Activated naive CD8-positive, alpha-beta T cell treated with anti-CD3 and anti-CD28 coated beads, Interleukin-2, amount 50 U/mL, for 24 hours (primary cell): ENCODE measurements around the gene TNFSF15.
A peak's percentile ranks its signal among the peaks of the same experiment; 100 is the strongest.
"Not testable (repeated sequence)": the region's sequence is repeated elsewhere in the genome, so short reads cannot be mapped to it uniquely, and the experiment has no call there.

ENCODE experiments used
- ATAC-seq: fragments of 150-1000 bp; cut with Tn5 transposase; one replicate; pipeline ENCODE4 v1.10.0; 2021
- DNase-seq: peaks from one replicate; pipeline ENCODE4 v3.0.0; 2021
- H3K27ac Mint-ChIP-seq: one replicate; pipeline ENCODE4 v1.8.0; 2021; ENCODE audit warnings: mild to moderate bottlenecking, mixed read lengths
- H3K27me3 Mint-ChIP-seq: one replicate; pipeline ENCODE4 v1.8.0; 2021; ENCODE audit warnings: mixed read lengths
- H3K36me3 Mint-ChIP-seq: one replicate; pipeline ENCODE4 v1.8.0; 2021; ENCODE audit warnings: low read depth, mixed read lengths
- H3K4me1 Mint-ChIP-seq: one replicate; pipeline ENCODE4 v1.8.0; 2021; ENCODE audit warnings: mixed read lengths
- H3K4me3 Mint-ChIP-seq: one replicate; pipeline ENCODE4 v1.8.0; 2021; ENCODE audit warnings: mild to moderate bottlenecking, moderate library complexity, mixed read lengths
- H3K9me3 Mint-ChIP-seq: one replicate; pipeline ENCODE4 v1.8.0; 2021; ENCODE audit warnings: mixed read lengths

Gene TNFSF15

GRCh38 chr9:114763220-114763619, 42.6 kb downstream of the TNFSF15 start:
- H3K36me3 Mint-ChIP-seq, result peaks cover 2% of the 10 kb centered on the region
- DNase-seq (no peak), ATAC-seq (no peak)
- no peaks in the 10 kb centered on the region for H3K27me3 Mint-ChIP-seq
- H3K4me1 Mint-ChIP-seq, result no peaks in the 10 kb centered on the region
- H3K4me3 Mint-ChIP-seq, result no peak overlapping the region
- no peak overlapping the region for H3K27ac Mint-ChIP-seq
- H3K9me3 Mint-ChIP-seq, result peaks cover 8% of the 10 kb centered on the region

- Mint-ChIP-seq H3K9me3 (peaks cover 8% of the 10 kb centered on the region), H3K4me1 (peaks cover 2% of the 10 kb centered on the region), H3K4me3 (no peak overlapping the region), H3K36me3 (peaks cover 2% of the 10 kb centered on the region), H3K27ac (no peak overlapping the region), H3K27me3 (no peaks in the 10 kb centered on the region)
- DNase-seq, result no peak
- no peak for ATAC-seq
These were observed 44.3 kb downstream of the TNFSF15 start for GRCh38 chr9:114761523-114761922.

GRCh38 chr9:114759512-114760341, 46.1 kb downstream of the TNFSF15 start:
- Mint-ChIP-seq H3K9me3 (peaks cover 8% of the 10 kb centered on the region), H3K27ac (no peak overlapping the region), H3K4me1 (peaks cover 19% of the 10 kb centered on the region), H3K36me3 (peaks cover 2% of the 10 kb centered on the region), H3K4me3 (no peak overlapping the region), H3K27me3 (no peaks in the 10 kb centered on the region)
- DNase-seq (no peak), ATAC-seq (no peak)

- no peak for ATAC-seq
- Mint-ChIP-seq H3K36me3 (peaks cover 2% of the 10 kb centered on the region), H3K27me3 (no peaks in the 10 kb centered on the region), H3K4me3 (no peak overlapping the region), H3K27ac (no peak overlapping the region), H3K4me1 (peaks cover 27% of the 10 kb centered on the region), H3K9me3 (peaks cover 8% of the 10 kb centered on the region)
- DNase-seq, result no peak
These were observed 47.9 kb downstream of the TNFSF15 start for GRCh38 chr9:114757984-114758383.

- no peak overlapping the region for H3K4me3 Mint-ChIP-seq
- no peak overlapping the region for H3K27ac Mint-ChIP-seq
- H3K27me3 Mint-ChIP-seq, result no peaks in the 10 kb centered on the region
These were observed 48.4 kb downstream of the TNFSF15 start for GRCh38 chr9:114757395-114757794.

GRCh38 chr9:114756920-114757319, 48.9 kb downstream of the TNFSF15 start:
- peaks cover 8% of the 10 kb centered on the region for H3K9me3 Mint-ChIP-seq
- peaks cover 2% of the 10 kb centered on the region for H3K36me3 Mint-ChIP-seq
- no peaks in the 10 kb centered on the region for H3K27me3 Mint-ChIP-seq
- no peak overlapping the region for H3K4me3 Mint-ChIP-seq
- H3K27ac Mint-ChIP-seq, result no peak overlapping the region
- DNase-seq, result no peak
- peaks cover 27% of the 10 kb centered on the region for H3K4me1 Mint-ChIP-seq
- peak; percentile 10 for ATAC-seq

More at GRCh38 chr9:114757395-114757794, 48.4 kb downstream of the TNFSF15 start:
- Mint-ChIP-seq H3K36me3 (peaks cover 2% of the 10 kb centered on the region), H3K4me1 (peaks cover 27% of the 10 kb centered on the region), H3K9me3 (peaks cover 8% of the 10 kb centered on the region)
- DNase-seq, result no peak
- ATAC-seq, result no peak

GRCh38 chr9:114754581-114754980, 51.3 kb downstream of the TNFSF15 start:
- H3K9me3 Mint-ChIP-seq, result peaks cover 13% of the 10 kb centered on the region
- H3K4me1 Mint-ChIP-seq, result peaks cover 30% of the 10 kb centered on the region
- H3K4me3 Mint-ChIP-seq, result no peak overlapping the region
- ATAC-seq (peak; percentile 49), DNase-seq (no peak)
- H3K36me3 Mint-ChIP-seq, result peaks cover 2% of the 10 kb centered on the region
- no peak overlapping the region for H3K27ac Mint-ChIP-seq
- H3K27me3 Mint-ChIP-seq, result no peaks in the 10 kb centered on the region

GRCh38 chr9:114746591-114747346, 59.1 kb downstream of the TNFSF15 start:
- ATAC-seq (no peak), DNase-seq (no peak)
- H3K36me3 Mint-ChIP-seq, result no peaks in the 10 kb centered on the region
- no peaks in the 10 kb centered on the region for H3K27me3 Mint-ChIP-seq
- peaks cover 20% of the 10 kb centered on the region for H3K4me1 Mint-ChIP-seq
- H3K9me3 Mint-ChIP-seq, result peaks cover 5% of the 10 kb centered on the region
- no peak overlapping the region for H3K4me3 Mint-ChIP-seq
- H3K27ac Mint-ChIP-seq, result peak overlapping the region; percentile 24

- peak; percentile 98 for ATAC-seq
- no peak overlapping the region for H3K4me3 Mint-ChIP-seq
- peaks cover 5% of the 10 kb centered on the region for H3K9me3 Mint-ChIP-seq
- no peaks in the 10 kb centered on the region for H3K36me3 Mint-ChIP-seq
- peaks cover 20% of the 10 kb centered on the region for H3K4me1 Mint-ChIP-seq
- H3K27me3 Mint-ChIP-seq, result no peaks in the 10 kb centered on the region
- peak overlapping the region; percentile 24 for H3K27ac Mint-ChIP-seq
- DNase-seq, result no peak
These were observed 59.8 kb downstream of the TNFSF15 start for GRCh38 chr9:114745879-114746550.

GRCh38 chr9:114745108-114745848, 60.6 kb downstream of the TNFSF15 start:
- no peak overlapping the region for H3K4me3 Mint-ChIP-seq
- peaks cover 21% of the 10 kb centered on the region for H3K4me1 Mint-ChIP-seq
- ATAC-seq, result no peak
- no peaks in the 10 kb centered on the region for H3K36me3 Mint-ChIP-seq
- H3K27me3 Mint-ChIP-seq, result no peaks in the 10 kb centered on the region
- no peaks in the 10 kb centered on the region for H3K9me3 Mint-ChIP-seq
- DNase-seq, result no peak
- no peak overlapping the region for H3K27ac Mint-ChIP-seq

GRCh38 chr9:114743446-114743845, 62.4 kb downstream of the TNFSF15 start:
- no peak for DNase-seq
- peaks cover 39% of the 10 kb centered on the region for H3K4me1 Mint-ChIP-seq

GRCh38 chr9:114742947-114743346, 62.9 kb downstream of the TNFSF15 start:
- Mint-ChIP-seq H3K4me1 (peaks cover 44% of the 10 kb centered on the region), H3K4me3 (no peak overlapping the region), H3K27ac (no peak overlapping the region), H3K9me3 (no peaks in the 10 kb centered on the region), H3K27me3 (no peaks in the 10 kb centered on the region), H3K36me3 (peaks cover 3% of the 10 kb centered on the region)
- ATAC-seq, result no peak
- no peak for DNase-seq

More at GRCh38 chr9:114743446-114743845, 62.4 kb downstream of the TNFSF15 start:
- Mint-ChIP-seq H3K4me3 (no peak overlapping the region), H3K9me3 (no peaks in the 10 kb centered on the region), H3K36me3 (peaks cover 3% of the 10 kb centered on the region), H3K27me3 (no peaks in the 10 kb centered on the region), H3K27ac (no peak overlapping the region)
- no peak for ATAC-seq

- H3K4me3 Mint-ChIP-seq, DNase-seq, H3K9me3 Mint-ChIP-seq, H3K27ac Mint-ChIP-seq, ATAC-seq, H3K27me3 Mint-ChIP-seq, H3K36me3 Mint-ChIP-seq: not testable (repeated sequence)
- peaks cover 53% of the 10 kb centered on the region for H3K4me1 Mint-ChIP-seq
These were observed 64.3 kb downstream of the TNFSF15 start for GRCh38 chr9:114741521-114741920.
